GM19099 (cell line): ENCODE data around the gene BROX.

Source experiments
- POLR2A ChIP-seq: IDR thresholded peaks from 3 replicates; pipeline ENCODE4 v1.6.1; 2011; ENCODE audit warnings: low read depth; ENCODE audit not compliant: insufficient read length; ENCODE audit errors: extremely low read depth

The BROX gene

DNA sequence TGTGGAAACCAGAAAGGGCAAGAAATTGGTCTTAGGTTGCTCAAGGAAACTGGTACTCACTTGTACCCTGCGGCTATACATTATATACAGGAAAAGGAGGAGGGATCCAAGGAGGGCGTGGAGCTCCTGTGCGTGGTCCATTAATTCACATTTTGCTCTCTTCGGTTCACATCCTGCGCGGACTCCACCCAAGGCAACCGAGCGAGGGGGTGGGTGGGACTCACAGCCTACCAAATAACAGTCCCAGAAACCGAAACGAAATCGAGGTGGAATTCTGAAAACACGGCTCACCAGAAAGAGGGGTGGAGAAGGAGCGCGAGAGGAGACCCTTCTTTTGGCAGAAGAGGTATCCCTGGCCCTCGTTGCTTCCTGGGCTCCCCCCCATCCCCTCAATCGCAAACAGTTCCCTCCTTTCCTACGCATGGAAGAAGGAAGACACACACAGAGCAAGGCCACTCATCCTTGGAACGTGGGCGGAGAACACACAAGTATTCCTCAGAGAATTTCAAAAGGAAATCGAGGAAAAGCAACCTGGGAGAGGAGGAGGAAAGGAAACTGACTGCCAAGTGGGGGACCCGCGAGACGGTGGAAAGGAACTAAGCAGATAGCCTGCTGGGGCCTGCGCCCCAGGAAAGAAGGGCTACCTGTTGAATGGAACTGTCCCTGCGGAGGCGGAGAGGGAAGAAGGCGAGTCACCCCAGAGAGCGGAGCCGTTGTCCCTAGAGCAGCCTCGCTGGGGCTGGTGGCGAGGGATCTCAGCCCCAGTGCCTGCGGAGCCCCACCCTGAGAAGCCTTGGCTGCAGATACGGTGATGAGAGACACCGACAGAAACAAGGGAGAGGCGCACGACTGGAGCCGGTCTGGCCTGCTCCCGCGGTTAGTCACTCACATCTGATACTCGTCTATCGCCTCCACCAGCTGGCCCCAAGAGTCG lies 778 bp upstream of the BROX start:
- TF ChIP-seq POLR2A, result no peak

DNA sequence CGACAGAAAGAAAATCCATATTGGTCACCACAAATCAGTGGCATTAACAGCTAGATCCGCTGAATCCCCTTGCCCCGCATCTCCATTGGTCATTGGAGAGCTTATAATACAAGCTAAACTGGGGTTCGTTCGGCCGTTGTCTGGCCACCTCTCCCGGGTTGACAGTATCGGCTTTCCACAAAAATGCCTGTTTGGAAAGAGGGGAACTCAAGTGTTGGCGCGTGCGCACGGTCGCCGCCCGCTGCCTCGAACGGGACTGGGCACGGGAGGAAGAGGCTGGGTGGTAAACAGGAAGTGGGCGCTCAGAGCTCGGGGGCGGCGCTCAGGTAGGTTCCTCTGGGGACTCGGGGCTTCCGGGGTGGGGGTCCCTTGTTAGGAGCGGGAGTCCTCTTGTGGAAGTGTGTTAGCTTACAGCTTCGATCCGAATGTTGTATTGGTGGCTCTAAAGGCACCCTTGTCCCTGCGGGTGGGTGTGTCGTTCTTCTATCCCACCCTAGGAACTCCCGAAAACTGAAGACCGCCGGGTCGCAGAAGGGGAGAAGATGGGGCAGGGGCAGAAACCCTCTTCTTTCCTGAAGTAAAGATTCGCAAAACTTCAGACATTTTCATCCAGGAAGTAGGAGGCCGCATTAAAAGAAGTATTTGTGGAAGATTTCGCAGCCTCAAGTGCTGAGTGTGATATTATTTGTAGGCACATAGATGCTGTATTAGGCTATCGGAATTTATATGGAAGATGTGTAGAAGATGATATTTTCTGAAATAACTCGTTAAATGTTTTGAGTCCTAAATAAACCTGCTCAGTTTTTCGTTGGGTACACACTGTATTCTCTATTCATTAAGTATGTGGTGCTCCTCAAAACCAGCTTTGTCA lies 962 bp downstream of the BROX start:
- TF ChIP-seq POLR2A, result peak; percentile 63

DNA sequence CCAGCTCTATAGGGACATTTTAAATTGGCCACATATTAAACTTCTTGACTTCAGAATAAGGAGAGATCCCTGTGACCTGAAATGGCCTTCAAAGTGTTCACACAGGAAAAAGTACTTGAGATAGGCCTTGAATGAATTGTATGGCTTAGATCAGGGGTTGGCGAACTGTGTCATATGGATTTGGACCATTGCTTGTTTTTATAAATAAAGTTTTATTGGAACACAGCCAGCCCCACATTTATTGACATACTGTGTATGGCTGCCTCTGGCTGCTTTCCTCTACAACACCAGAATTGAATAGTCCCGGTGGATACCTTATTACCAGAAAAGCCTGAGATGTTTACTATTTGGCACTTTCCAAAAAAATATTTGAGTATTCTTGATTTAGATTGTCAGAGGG lies 4.0 kb downstream of the BROX start:
- TF ChIP-seq POLR2A, result no peak

DNA sequence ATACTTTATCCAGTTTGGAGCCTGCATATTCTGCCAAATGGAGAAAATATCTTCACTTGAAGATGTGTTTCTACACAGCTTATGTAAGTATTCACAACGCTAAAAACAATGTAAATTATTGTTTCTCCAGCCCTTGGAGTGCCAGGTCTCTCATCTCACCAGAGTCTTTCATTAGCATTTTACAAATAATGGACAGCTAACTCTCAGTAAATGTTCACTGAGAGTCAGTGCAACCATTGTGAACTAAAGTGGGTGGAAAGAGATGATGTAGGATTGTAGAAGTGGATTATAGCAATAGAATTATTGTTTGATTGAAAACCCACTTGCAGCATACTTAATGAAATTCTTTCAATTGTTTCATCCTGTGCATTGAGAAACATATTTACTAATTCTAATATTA lies 16.4 kb downstream of the BROX start:
- TF ChIP-seq POLR2A, result no peak

DNA sequence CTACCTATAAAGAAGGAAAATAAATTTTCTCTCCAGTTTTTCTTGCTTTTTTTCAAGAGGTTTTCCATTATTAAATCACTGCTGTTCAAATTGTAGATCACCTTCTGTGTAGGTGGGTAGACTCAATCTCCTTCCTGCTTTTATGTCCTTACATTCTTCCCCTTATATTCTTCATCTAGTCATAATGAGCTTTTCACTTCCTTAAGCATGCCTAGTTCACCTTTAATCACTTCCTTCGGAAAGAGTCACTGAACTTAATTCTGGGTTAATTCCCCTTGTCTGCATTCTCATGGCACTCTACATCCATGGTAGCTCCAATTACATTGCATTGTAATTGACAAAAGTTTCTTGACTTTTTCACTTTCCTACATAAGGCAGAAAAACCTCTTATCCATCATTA lies 18.5 kb downstream of the BROX start:
- TF ChIP-seq POLR2A, result no peak

DNA sequence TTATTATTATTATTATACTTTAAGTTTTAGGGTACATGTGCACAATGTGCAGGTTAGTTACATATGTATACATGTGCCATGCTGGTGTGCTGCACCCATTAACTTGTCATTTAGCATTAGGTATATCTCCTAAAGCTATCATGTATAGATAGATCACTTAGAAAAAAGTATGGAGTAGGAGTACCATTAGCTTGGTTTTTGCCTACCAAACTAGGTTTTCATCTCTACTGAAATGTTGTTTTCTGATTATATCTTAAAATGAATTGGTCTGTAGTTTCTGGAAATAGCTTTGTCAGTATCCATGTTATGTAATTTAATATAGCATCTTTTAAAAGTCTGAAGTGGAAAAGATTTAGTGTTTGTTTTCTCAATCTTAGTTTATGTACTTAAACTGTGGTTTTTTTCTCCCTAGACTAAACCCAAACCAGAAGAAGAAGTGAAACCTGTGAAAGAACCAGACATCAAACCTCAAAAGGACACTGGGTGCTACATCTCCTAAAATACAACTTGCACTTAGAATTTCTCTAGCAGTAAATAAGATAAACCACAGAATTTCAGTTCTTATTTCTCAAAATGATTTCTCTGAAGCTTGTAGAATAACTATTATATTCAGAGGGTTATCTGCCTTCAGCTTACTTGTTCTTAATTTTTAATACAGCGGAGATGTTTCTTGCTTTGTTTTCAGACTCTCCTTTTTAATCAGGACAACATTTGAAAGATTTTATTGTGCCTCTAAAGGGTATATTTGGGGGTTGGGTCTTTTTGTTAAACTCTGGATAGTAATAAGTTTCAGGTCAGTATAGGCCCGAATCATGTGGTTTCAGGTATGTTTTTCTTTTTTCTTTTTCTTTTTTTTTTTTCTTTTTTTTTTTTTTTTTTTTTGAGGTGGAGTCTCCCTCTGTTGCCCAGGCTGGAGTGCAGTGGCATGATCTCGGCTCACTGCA lies 20.1 kb downstream of the BROX start:
- TF ChIP-seq POLR2A, result no peak

DNA sequence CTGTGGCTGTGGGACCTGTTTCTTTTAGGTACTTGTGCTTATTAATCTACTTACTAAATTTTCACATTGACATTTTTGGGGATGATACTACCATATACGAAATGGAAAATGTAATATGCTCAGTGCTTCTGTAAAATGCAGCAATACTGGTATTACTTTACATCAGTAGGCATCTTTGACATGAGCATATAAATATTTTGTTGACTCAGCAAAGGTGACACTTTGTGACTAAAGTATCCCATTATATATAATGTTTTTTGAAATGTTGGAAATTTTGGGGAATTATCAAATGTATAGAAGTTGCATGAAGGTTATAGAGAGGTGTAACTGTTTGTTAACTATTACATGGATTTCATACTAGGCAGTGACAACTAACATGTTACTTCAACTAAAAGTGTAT lies 22.4 kb downstream of the BROX start:
- TF ChIP-seq POLR2A, result no peak

DNA sequence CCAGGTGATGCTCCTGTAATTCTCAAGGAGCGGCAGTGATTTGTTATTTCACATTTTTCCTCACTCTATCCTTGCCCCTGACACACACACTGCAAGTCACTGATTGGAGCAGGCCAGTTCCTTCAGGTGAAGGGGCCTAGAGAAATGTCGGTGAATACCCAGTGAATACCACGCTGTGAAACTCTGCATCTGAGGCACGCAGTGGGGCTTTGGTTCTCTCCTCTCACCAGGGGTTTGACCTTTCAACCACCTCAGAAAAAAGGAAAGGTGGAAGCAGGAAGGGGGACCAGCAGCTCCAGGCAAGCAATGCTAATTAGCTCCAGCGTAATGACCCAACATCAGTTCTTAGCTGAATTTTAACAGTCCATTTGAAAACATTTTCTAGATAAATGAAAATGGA lies 24.1 kb downstream of the BROX start:
- no peak for TF ChIP-seq POLR2A

DNA sequence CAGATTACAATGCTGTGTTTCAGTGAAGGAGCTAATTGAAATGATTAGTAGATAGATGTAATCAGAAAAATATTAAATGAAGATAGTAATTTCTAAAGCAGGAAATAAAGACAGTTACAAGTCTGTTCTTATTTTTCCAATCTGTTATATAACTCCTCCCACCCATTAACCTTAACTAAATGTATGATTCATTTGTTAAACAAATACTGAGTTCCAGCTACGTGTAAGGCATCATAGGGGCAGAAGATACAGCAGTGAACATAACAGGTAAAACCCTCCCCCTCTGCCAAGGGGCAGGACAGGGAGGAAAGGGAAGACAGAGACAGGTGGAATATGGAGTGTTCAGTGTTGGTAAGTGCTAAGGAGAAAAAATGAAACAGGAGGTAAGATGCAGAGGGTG lies 24.6 kb downstream of the BROX start, which contains the start of gene FAM177B:
TSS of gene FAM177B (plus strand) at position 231 of the 400 bp plus-strand sequence. CDS start 9,344 bp downstream, outside the sequence.
- no peak for TF ChIP-seq POLR2A

DNA sequence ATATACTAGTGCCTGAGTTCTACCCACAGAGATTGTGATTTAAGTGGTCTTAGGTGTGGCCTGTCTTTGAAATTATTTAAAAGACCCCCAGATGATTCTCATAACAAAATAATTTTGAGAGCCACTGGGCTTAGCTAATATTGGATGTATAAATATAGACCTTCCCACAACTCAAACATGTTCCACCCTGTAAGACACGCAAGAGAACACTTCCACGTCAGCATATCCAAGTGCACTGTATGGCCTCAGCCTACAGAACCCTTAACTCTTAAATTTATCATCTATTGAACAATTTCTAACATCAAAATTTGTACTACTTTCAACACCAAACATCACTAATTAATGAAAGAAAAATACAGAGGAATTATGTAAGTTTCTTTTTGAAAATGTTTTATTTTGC lies 27.1 kb downstream of the BROX start:
- TF ChIP-seq POLR2A, result no peak

DNA sequence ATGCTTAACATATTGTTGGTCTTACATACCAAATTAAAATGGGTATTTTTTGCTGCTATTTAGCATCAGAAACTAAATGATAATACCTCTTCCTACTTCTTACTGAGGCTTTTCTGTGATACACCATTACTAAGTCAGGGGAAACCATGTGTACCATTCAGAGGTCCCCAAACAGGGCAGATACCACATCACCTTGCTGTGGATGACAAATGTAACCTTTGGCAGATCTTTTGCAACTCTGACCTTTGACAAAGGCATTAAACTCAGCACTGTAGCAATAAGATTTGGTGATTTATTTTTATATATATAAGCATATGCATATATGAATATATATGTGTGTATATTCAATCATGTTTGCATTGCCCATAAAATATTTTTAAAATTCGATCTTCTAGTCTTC lies 27.6 kb downstream of the BROX start:
- no peak for TF ChIP-seq POLR2A

DNA sequence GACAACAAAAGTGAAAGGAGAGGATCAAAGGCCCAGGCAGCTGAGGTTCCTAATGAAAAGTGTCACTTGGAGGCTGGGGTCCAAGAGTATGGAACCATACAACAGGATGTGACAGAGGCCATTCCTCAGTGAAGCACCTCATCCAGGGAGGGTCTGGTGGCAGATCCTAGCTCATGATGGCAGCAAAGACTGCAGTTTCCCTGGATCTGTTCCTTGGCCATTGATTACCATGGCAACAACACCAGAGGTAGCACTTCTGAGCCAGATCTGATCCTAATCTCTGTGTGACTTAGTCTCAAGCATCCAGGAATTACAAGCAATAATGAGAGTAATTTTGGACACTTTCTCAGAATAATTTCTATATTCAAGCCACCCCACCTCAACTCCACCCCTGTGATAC lies 37.6 kb downstream of the BROX start:
- TF ChIP-seq POLR2A, result no peak

DNA sequence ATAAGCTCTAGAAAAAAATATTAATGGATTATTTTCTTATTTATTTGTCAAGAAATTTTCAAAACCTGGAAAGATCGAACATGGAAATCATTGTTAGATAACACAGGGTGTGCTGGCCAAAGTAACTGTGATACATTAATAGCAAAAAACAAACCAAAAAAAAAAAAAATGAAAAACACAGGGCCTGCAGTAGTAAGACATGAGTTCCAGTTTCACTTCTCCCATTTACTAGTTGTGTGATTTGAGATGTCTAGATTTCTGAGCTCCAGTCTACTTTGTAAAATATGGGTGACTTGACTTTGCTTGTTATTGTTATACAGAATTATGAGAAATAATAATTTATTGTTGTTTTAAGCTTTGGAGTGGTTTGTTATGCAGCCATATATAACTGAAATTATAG lies 38.3 kb downstream of the BROX start:
- TF ChIP-seq POLR2A, result no peak

DNA sequence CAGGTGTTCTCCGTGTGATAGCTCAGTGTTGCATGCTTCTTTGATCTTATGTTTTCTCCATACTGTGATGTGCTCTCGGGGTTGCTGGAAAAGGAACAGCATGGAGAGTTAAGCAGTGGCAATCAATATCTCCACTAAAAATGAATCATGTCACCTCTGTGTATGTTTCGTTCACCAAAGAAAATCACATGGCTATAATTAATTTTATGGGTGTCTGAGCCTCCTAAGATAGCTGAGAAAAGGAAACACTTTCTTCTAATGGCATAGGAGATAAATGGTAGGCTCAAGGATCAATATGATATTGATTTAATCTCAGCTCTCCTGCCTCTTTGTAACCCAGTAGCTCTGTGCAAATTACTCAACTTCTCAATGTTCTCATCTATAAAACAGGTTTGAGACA lies 38.9 kb downstream of the BROX start:
- no peak for TF ChIP-seq POLR2A
